Measurements from ENCODE around the gene ABHD11. TPM values are rescaled to one million over a fixed set of nuclear protein-coding genes. Genes with fewer than 3 reads are reported as not detected.

ABHD11 gene
- total and polyA plus RNA-seq, 4 donors = 5.1 to 7.6 (median 6.6) TPM

DNA sequence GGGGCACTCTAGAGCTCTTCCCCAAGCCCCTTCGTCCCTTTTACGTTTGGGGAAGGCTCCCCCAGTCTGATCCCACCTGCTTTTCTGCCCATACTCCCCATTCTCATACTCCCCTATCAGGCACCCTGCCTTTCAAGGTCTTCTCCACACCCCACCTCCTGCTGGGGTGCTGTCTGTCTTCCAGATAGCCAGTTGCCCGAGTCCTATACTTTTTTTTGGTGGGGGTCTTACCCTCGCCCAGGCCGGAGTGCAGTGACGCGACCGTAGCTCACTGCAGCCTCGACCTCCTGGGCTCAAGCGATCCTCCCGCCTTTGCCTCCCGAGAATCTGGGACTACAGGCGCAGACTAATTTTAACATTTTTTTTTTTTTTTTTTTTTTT lies 775 bp upstream of the ABHD11 start:
- H3K9me3 ChIP-seq (ENCODE audit: control insufficient read depth in 4 of 4, low read length in 3 of 4) = no peaks in the 10 kb centered on the region
- peak overlapping the region; percentile 97 to 99 for H3K27ac ChIP-seq (ENCODE audit: low read depth in 1 of 2, low read length in 2 of 2)
- H3K27me3 ChIP-seq (ENCODE audit: control insufficient read depth in 4 of 4, insufficient read depth in 4 of 4, low read length in 3 of 4) = no peaks in the 10 kb centered on the region
- no peak for DNase-seq (ENCODE audit: low spot score)
- H3K36me3 ChIP-seq (ENCODE audit: control insufficient read depth in 4 of 4, insufficient read depth in 3 of 4, low read depth in 1 of 4, low read length in 3 of 4) = peaks cover 0 to 15% (median under 1%) of the 10 kb centered on the region in 4 donors
- WGBS = 53% methylated on average over 13 of the region's 13 CpGs
- H3K4me3 ChIP-seq (ENCODE audit: low read depth in 1 of 3, low read length in 3 of 3) = peak overlapping the region; percentile 43 to 69 (median 56)
- no peak for TF ChIP-seq REST (IDR thresholded peaks at IDR 0.05)
- TF ChIP-seq FOXA2 (IDR thresholded peaks at IDR 0.05) = no peak
- TF ChIP-seq HNF4G (IDR thresholded peaks at IDR 0.05) = no peak
- no peak for TF ChIP-seq EGR1 (IDR thresholded peaks at IDR 0.05; ENCODE audit: low read depth in 2 of 2)
- TF ChIP-seq, protein P1, sequence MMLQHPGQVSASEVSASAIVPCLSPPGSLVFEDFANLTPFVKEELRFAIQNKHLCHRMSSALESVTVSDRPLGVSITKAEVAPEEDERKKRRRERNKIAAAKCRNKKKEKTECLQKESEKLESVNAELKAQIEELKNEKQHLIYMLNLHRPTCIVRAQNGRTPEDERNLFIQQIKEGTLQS (IDR thresholded peaks at IDR 0.05) = no peak
- no peak for TF ChIP-seq RAD21 (IDR thresholded peaks at IDR 0.05)
- no peak for TF ChIP-seq RXRA (IDR thresholded peaks at IDR 0.05)
- TF ChIP-seq YY1 (IDR thresholded peaks at IDR 0.05) = no peak
- no peak for TF ChIP-seq FOXA1 (IDR thresholded peaks at IDR 0.05)
- TF ChIP-seq, protein P2, sequence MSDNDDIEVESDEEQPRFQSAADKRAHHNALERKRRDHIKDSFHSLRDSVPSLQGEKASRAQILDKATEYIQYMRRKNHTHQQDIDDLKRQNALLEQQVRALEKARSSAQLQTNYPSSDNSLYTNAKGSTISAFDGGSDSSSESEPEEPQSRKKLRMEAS (IDR thresholded peaks at IDR 0.05) = no peak
- TF ChIP-seq HNF4A (conservative IDR thresholded peaks at IDR 0.05) = no peak
- no peak for TF ChIP-seq SP1 (IDR thresholded peaks at IDR 0.05)
- no peak for TF ChIP-seq CTCF (IDR thresholded peaks at IDR 0.05; ENCODE audit: low read depth, low read length, missing input control)
- no peak for TF ChIP-seq JUND (IDR thresholded peaks at IDR 0.05)
- no peak for TF ChIP-seq NR2F2 (IDR thresholded peaks at IDR 0.05)
- TF ChIP-seq, protein P3, sequence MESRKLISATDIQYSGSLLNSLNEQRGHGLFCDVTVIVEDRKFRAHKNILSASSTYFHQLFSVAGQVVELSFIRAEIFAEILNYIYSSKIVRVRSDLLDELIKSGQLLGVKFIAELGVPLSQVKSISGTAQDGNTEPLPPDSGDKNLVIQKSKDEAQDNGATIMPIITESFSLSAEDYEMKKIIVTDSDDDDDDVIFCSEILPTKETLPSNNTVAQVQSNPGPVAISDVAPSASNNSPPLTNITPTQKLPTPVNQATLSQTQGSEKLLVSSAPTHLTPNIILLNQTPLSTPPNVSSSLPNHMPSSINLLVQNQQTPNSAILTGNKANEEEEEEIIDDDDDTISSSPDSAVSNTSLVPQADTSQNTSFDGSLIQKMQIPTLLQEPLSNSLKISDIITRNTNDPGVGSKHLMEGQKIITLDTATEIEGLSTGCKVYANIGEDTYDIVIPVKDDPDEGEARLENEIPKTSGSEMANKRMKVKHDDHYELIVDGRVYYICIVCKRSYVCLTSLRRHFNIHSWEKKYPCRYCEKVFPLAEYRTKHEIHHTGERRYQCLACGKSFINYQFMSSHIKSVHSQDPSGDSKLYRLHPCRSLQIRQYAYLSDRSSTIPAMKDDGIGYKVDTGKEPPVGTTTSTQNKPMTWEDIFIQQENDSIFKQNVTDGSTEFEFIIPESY (IDR thresholded peaks at IDR 0.05) = no peak
- no peak for TF ChIP-seq GABPA (IDR thresholded peaks at IDR 0.05 in 1 of 2, conservative IDR thresholded peaks at IDR 0.05 in 1 of 2)
- no peak for TF ChIP-seq TAF1 (conservative IDR thresholded peaks at IDR 0.05)
- H3K4me1 ChIP-seq (ENCODE audit: control insufficient read depth in 4 of 4, insufficient read depth in 4 of 4, low read length in 3 of 4) = peaks cover 0 to 31% (median 16%) of the 10 kb centered on the region in 4 donors
- H3K9ac ChIP-seq (ENCODE audit: low read depth in 1 of 2, low read length in 2 of 2) = peak overlapping the region; percentile 92 to 95

Data from liver (tissue), 9 donors.